K562 treated with DMSO at 1 percent for 12 hours (cell line): ENCODE measurements around the gene ITIH5. TPM values are rescaled to one million over a fixed set of nuclear protein-coding genes. Genes with fewer than 3 reads are reported as not detected.

Experiments used
- total RNA-seq: library from RNA; unstranded; fragments of 300-600 nt; gene quantifications from 2 replicates; pipeline ENCODE4 v1.2.3, GENCODE V29; 2022; ENCODE audit not compliant: insufficient read depth

ITIH5 gene
- total RNA-seq, result 8.9 and 17.3 TPM in 2 replicates

GRCh38 chr10:7666253-7667023, at the start of gene ITIH5:
ITIH5 (minus strand) TSS chr10:7666966; CDS start chr10:7666892, 74 bp downstream.

DNA sequence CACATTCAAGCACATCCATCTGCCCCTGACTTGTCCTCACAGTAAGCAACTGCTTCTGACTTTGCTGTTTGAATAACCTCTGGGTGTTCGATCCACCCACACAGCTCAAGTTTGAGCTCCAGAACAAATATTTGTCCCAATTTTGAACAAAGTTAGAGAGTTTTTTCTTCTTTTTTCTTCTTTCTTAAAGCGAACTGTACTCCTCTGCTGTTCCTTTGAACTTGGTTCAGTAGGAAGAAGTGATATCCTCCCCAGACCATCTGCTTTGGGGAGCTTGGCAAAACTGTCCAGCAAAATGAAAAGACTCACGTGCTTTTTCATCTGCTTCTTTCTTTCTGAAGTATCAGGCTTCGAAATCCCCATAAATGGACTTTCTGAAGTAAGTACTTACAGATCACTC, 36.4 kb upstream of the ITIH5 start, which contains the start of gene ITIH2:
Gene ITIH2, plus strand, starts transcription at position 177 of the 400 bp plus-strand sequence. Its CDS starts 119 bp downstream, at position 296.

Other genes with a start within 250 kb of the ITIH5 start
- not detected in 2 replicates for gene ITIH2, start 36.4 kb upstream of the ITIH5 start, total RNA-seq
- gene KIN, start 121.0 kb upstream of the ITIH5 start, total RNA-seq, result 6.8 and 8.6 TPM in 2 replicates
- 305 and 351 TPM in 2 replicates for gene ATP5F1C, start 121.2 kb upstream of the ITIH5 start, total RNA-seq
- gene TAF3, start 151.5 kb upstream of the ITIH5 start, total RNA-seq, result 9.4 and 15.1 TPM in 2 replicates